HG02973 (cell line): Measurements from ENCODE around the gene SUCLG1.

Experiments used
- ATAC-seq: cut with Tn5 transposase; IDR thresholded peaks from one replicate; pipeline ENCODE4 v1.9.1; 2021; ENCODE audit warnings: moderate library complexity; ENCODE audit not compliant: unreplicated experiment

The SUCLG1 gene

DNA sequence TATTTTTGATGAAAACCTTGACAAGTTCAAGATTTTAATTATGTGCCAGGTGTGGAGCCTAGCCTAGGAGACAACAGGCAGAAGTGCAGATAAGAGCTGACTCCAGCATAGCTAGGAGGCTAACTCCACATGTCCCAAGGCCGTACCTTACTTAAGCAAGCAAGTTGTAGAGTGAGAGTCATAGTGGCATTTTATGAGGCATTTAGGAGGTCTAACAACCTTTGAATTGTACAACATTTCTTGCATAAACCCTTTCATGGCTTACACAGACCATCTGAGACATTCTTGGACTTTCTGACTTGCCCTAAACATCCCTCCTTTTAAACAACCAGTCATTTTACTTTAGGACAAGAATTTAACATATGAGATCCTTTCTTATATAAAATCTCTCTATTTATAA lies 8.3 kb upstream of the SUCLG1 start:
- no peak for ATAC-seq

- ATAC-seq, result no peak
These were observed 2.2 kb upstream of the SUCLG1 start for GRCh38 chr2:84461310-84461709.

DNA sequence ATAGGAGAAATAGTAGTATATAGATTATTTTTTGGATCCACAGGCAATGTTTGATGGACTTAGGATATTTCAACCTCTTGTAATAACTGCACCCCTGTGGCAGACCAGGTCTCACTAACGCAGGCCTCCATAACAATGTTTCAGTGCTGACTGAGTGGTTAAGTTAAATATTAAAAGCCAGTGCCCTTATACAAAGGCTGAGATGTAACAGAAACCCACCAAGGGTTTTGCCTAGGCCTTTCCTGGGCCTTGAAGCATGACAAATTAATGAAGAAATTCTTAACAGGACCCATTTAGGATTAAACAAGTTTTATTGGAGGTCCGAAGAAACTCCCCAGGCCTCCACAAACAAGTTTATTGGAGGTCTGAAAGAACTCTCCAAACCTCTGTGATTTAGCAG lies 1.6 kb upstream of the SUCLG1 start:
- ATAC-seq, result no peak

GRCh38 chr2:84459944-84460429 lies 907 bp upstream of the SUCLG1 start:
- no peak for ATAC-seq

DNA sequence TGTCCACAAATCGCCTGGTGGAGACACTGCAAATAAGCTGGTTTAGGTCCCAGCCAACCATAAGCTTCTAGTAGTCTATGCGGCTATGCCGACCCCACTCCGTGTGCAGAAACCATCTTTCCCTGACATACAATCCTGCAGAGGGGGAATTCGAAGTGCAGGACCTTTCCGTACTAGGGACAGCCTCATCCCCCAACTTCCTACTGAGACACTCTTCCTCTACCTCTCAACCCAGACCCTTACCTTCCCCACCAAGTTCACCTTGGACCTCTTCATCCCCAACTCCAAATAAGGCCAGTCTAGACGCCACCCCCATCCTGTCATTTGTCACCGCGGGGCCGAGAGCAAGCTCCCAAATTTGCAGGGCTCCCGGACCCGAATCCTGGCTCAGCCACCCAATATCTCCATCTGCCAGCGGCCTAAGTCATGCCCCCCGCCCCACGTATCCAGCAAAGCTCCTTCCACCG lies 496 bp downstream of the SUCLG1 start:
- peak; percentile 29 for ATAC-seq

- no peak for ATAC-seq
These were observed 1.4 kb downstream of the SUCLG1 start for GRCh38 chr2:84457686-84458085.

GRCh38 chr2:84456156-84456555 lies 2.9 kb downstream of the SUCLG1 start:
- ATAC-seq, result no peak

GRCh38 chr2:84454581-84454980 lies 4.5 kb downstream of the SUCLG1 start:
- no peak for ATAC-seq

- no peak for ATAC-seq
These were observed 6.5 kb downstream of the SUCLG1 start for GRCh38 chr2:84452624-84453023.

- ATAC-seq, result no peak
These were observed 7.5 kb downstream of the SUCLG1 start for GRCh38 chr2:84451579-84451978.

- ATAC-seq, result no peak
These were observed 8.5 kb downstream of the SUCLG1 start for GRCh38 chr2:84450288-84451227.

- no peak for ATAC-seq
These were observed 9.4 kb downstream of the SUCLG1 start for GRCh38 chr2:84449711-84450110.

DNA sequence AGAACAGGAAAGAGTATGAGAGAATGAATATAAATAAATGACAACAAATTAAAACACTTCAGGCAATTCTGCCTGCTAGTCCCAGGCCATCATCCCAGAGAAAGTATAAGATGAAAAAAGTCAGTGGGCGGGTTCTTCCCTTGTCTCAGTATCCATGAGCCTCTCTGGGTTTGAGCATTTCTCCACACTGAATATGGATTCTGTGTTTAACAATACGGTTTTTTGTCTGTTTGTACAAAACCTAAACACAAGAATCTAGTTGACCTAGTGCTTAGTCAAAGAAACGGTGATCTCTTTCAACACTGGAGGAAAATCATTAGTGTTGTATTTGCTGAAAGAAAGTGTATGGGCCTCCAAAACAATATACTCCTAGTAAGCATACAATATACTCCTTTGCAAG lies 10.0 kb downstream of the SUCLG1 start:
- ATAC-seq, result no peak

DNA sequence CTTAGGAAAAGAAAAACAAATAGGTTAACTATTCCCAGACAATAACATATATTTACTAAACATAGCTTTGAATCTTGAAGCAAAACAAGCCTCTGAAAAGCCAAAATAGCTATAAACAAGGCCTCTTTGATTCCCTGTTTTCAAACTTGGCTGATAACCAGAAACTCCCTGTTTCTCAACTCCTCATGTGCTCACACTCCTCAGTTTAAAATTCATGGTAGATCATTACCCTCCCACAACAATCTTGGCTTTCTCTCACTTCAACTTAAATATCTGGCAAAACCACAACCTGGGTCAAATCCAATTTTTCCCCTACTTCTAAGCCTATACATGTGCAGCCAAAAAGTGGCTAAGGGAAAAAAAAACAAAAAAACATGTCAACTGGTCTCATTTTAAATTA lies 15.6 kb downstream of the SUCLG1 start:
- ATAC-seq, result no peak

DNA sequence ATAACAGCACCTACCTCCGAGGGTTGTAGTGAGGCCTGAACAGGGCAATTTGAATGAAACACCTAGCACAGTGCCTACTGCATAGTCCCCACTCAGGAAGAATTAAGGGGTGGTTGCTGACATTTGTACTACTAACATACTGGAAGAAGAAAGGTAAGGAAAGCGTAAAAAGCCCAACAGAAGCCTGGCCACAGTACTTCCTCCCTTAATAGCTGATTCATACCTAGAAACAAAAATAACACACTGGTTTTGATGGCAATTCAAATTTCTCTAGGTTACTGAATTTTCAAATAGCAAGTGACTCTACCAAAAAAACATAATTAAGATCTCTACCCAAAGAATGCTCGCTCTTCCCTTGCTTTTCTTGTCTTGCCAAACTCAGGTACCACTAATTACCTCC lies 16.2 kb downstream of the SUCLG1 start:
- no peak for ATAC-seq

GRCh38 chr2:84441505-84441904 lies 17.6 kb downstream of the SUCLG1 start:
- ATAC-seq, result no peak

DNA sequence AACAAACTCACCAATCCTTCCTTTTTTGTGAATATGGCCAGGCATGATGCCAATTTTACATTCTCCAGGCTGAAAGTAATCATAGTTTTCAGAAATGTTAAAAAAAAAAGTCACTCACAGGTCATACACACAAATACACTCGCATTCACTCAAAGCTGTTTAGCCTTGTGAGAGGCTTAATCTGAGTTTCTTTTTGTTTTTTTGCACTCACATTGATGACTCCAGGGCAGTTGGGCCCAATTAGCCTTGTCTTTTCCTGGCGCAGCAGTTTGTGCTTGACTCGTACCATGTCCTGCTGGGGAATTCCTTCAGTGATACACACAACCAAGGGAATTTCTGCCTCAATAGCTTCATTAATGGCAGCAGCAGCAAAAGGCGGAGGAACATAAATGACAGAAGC lies 18.0 kb downstream of the SUCLG1 start:
- ATAC-seq, result no peak

DNA sequence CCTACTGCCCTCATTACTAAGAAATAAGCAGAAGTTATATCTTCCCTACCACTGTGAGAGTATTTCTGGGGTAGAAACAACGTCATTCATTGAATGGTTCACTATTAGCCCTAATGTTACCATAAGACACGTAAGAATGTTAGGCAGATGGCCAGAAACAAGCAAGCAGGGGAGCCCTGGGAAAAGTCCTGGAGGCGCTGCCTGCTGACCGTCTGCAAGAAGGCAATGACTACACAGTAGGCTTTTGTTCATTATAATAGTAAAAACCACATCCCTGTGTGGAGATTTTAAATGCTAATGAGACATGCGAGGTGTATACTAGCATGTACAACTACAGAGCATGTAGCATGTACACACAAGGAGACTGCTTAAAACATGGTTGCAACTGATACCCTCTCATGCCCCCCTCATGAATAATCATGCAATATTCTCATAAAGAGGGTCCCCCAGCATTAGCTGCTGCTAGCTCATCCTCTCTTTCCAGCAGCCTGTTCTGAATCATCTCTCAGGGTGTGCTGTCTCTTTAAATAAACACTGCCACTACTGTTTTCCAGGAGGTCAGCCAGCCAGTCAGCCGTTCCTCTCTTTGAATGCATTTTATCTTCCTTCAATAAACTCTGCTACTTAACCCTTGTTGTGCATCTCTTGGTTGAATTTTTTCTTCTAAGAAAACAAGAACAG lies 23.6 kb downstream of the SUCLG1 start:
- no peak for ATAC-seq

- no peak for ATAC-seq
These were observed 29.8 kb downstream of the SUCLG1 start for GRCh38 chr2:84429328-84429727.

- peak; percentile 48 for ATAC-seq
These were observed 31.6 kb downstream of the SUCLG1 start for GRCh38 chr2:84427235-84428138.

DNA sequence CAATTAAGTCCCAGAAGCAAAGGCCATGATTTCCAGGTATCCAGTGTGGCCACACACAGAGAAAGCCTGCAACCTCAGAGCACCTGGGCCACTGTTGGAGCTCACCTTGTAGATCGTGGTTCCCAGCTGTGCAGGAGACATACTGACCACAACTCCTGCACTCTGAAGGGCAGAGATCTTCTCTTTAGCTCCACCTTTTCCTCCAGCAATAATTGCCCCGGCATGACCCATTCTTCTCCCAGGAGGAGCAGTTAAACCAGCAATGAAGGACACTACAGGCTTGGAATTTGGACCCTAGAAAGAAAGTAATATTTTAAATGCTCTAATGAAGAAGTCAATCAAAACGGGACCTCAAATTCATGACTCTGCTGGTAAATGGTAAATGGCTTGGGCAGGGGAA lies 33.8 kb downstream of the SUCLG1 start:
- ATAC-seq, result no peak
